ENCODE measurements around the gene CLSTN2. TPM values are rescaled to one million over a fixed set of nuclear protein-coding genes. Genes with fewer than 3 reads are reported as not detected.

The CLSTN2 gene
- total RNA-seq, 1 donor: 7.3 TPM

- TF ChIP-seq CTCF (IDR thresholded peaks at IDR 0.05; ENCODE audit: insufficient read depth, low read depth, low read length): no peak
- no peak for DNase-seq (ENCODE audit: low read depth)
- H3K4me3 ChIP-seq (ENCODE audit: low read depth, low read length): no peak overlapping the region
Measured at GRCh38 chr3:139897759-139898158, 37.2 kb upstream of the CLSTN2 start.

- peak; percentile 46 for DNase-seq (ENCODE audit: low read depth)
- TF ChIP-seq CTCF (IDR thresholded peaks at IDR 0.05; ENCODE audit: insufficient read depth, low read depth, low read length): no peak
- no peak overlapping the region for H3K4me3 ChIP-seq (ENCODE audit: low read depth, low read length)
Measured at GRCh38 chr3:139906418-139906817, 28.6 kb upstream of the CLSTN2 start.

DNA sequence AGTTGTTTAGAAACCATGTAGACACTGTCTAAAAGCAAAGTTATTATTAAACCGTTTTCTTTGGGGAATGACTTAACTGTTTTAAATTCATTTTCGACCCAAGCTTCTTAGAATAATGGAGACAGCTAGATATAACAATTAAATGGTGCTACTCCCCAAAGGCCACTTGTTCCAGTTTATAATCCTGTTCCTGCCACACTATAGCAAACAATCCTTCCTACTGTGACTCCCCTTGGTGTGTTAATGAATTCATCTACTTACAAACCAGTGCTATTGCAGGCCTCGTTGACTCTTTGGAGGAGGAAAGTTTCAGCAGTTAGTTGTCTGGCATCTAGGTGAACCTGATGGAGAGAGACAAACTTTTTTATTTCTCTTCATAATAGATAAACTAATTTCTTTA, 25.2 kb upstream of the CLSTN2 start:
- TF ChIP-seq CTCF (IDR thresholded peaks at IDR 0.05; ENCODE audit: insufficient read depth, low read depth, low read length): no peak
- H3K4me3 ChIP-seq (ENCODE audit: low read depth, low read length): no peak overlapping the region
- DNase-seq (ENCODE audit: low read depth): no peak

- DNase-seq (ENCODE audit: low read depth): no peak
- TF ChIP-seq CTCF (IDR thresholded peaks at IDR 0.05; ENCODE audit: insufficient read depth, low read depth, low read length): no peak
- no peak overlapping the region for H3K4me3 ChIP-seq (ENCODE audit: low read depth, low read length)
Measured at GRCh38 chr3:139916271-139916670, 18.7 kb upstream of the CLSTN2 start.

- no peak for TF ChIP-seq CTCF (IDR thresholded peaks at IDR 0.05; ENCODE audit: insufficient read depth, low read depth, low read length)
- no peak overlapping the region for H3K4me3 ChIP-seq (ENCODE audit: low read depth, low read length)
- DNase-seq (ENCODE audit: low read depth): no peak
Measured at GRCh38 chr3:139917226-139917785, 17.7 kb upstream of the CLSTN2 start.

DNA sequence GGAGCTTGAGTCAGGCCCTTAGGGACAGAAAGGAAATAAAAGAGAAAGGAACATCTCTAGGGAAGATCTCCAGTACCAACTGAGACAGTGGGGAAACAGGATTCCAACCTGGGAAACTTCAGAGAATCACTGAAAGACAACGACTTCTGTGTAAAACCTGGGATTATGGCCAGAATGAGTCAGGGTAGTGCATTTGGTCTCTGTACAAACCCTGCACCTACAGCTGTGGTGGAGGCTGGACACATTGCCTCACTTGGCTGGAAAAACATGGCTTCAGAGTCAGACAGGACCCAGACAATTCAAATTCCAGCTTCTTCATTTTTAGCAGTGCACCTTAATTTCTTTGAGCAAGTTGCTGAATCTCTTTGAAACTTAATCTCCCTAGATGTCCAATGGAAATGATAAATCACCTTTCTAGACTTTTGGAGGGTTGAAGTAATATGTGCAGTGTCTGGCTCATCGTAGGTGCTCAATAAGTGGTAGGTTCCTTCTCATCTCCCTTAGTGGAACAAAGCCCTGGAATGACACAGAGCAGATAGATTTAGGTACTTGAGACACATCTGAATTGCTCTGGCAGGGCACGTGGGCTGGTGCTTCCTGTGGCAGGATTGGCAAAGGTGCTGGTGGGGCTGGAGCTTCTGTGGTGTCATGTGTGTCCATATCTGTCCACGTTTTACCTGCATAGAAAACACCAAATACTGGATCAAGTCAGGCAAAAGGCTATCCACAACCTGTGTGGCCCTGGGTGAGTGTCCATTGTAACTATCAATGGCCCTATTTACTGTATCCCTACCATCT, 6.1 kb upstream of the CLSTN2 start:
- TF ChIP-seq CTCF (IDR thresholded peaks at IDR 0.05; ENCODE audit: insufficient read depth, low read depth, low read length): no peak
- no peak for DNase-seq (ENCODE audit: low read depth)
- no peak overlapping the region for H3K4me3 ChIP-seq (ENCODE audit: low read depth, low read length)

Measured in fibroblast of villous mesenchyme (primary cell).